ENCODE results near the gene SPEF1. TPM values are rescaled to one million over a fixed set of nuclear protein-coding genes. Genes with fewer than 3 reads are reported as not detected.
A peak's percentile ranks its signal among the peaks of the same experiment; 100 is the strongest.

Gene SPEF1
- total and polyA plus RNA-seq, 2 of the 13 experiments (the other 11 are each of a cell fraction or from before 2014, with no cell fraction given) = 0.11 to 0.27 TPM

DNA sequence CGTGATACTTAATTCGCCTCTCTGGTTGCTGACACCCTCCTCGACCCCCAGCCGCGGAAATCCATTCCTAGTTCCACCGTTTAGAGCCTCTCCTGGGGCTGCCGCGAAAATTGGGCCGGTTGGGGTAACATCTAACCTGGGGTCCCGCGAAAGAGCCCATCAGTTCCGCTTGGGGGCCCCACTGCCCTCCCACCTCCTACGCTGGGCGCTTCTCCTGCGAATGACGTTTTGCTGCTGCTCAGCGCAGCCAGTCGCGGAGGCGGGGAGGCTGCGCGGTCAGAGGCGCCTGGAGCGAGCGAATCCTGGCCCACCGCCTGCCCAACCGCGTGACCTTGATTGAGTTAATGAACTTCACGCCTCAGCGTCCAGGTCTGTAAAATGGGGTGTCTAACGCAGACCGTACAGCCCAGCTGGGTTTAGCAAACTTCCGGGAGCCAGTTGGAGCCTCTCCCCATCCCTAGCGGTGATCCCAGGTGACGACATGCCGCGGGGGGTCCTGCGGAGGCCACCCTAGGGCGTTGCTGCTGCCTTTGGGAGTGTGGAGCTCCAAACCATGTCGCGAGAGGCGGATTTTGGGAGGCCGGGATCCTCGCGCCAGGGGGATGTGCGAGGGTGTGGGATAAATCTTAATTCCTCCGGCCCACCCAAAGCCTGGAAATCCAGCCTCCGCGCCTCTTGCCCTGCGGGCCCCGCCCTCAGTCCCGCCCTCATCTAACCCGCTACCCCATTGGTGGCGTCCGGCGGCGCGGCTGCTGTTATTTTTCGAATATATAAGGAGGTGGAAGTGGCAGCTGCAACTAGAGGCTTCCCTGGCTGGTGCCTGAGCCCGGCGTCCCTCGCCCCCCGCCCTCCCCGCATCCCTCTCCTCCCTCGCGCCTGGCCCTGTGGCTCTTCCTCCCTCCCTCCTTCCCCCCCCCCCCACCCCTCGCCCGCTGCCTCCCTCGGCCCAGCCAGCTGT lies 14.5 kb upstream of the SPEF1 start, which contains the start of gene CDC25B (continued):
- TF ChIP-seq, protein P1, sequence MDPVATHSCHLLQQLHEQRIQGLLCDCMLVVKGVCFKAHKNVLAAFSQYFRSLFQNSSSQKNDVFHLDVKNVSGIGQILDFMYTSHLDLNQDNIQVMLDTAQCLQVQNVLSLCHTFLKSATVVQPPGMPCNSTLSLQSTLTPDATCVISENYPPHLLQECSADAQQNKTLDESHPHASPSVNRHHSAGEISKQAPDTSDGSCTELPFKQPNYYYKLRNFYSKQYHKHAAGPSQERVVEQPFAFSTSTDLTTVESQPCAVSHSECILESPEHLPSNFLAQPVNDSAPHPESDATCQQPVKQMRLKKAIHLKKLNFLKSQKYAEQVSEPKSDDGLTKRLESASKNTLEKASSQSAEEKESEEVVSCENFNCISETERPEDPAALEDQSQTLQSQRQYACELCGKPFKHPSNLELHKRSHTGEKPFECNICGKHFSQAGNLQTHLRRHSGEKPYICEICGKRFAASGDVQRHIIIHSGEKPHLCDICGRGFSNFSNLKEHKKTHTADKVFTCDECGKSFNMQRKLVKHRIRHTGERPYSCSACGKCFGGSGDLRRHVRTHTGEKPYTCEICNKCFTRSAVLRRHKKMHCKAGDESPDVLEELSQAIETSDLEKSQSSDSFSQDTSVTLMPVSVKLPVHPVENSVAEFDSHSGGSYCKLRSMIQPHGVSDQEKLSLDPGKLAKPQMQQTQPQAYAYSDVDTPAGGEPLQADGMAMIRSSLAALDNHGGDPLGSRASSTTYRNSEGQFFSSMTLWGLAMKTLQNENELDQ (CRISPR knock-in tag; IDR thresholded peaks at IDR 0.05; ENCODE audit: borderline replicate concordance) = no peak; the same call in 1 of the 2 replicates
- TF ChIP-seq ZNF776 (CRISPR knock-in tag; IDR thresholded peaks at IDR 0.05) (no peak), ZNF253 (CRISPR knock-in tag; IDR thresholded peaks at IDR 0.05; ENCODE audit: borderline replicate concordance) (no peak), ZNF549 (CRISPR knock-in tag; IDR thresholded peaks at IDR 0.05) (no peak), ZFP37 (CRISPR knock-in tag; IDR thresholded peaks at IDR 0.05; ENCODE audit: borderline replicate concordance) (peak; percentile 42; the same call in 1 of the 2 replicates), KMT2B (CRISPR knock-in tag; IDR thresholded peaks at IDR 0.05) (no peak), NFYC (CRISPR knock-in tag; IDR thresholded peaks at IDR 0.05) (peak; percentile 82), HCFC1 (IDR thresholded peaks at IDR 0.05; ENCODE audit: low read depth, low read length) (no peak; the same call in 1 of the 2 replicates), TARDBP (CRISPR knock-in tag; IDR thresholded peaks at IDR 0.05) (peak; percentile 72; the same call in 1 of the 2 replicates), ZNF446 (CRISPR knock-in tag; IDR thresholded peaks at IDR 0.05) (peak; percentile 22), ZNF589 (CRISPR knock-in tag; conservative IDR thresholded peaks at IDR 0.05) (no peak), ZBTB38 (CRISPR knock-in tag; IDR thresholded peaks at IDR 0.05) (peak; percentile 87), SATB2 (CRISPR knock-in tag; IDR thresholded peaks at IDR 0.05) (no peak), NFE2 (CRISPR knock-in tag; IDR thresholded peaks at IDR 0.05) (no peak), FOXA3 (CRISPR knock-in tag; IDR thresholded peaks at IDR 0.05) (0 out of 2 replicates have a peak, but pooled peaks have one; percentile 12)
- TF ChIP-seq, protein P2, sequence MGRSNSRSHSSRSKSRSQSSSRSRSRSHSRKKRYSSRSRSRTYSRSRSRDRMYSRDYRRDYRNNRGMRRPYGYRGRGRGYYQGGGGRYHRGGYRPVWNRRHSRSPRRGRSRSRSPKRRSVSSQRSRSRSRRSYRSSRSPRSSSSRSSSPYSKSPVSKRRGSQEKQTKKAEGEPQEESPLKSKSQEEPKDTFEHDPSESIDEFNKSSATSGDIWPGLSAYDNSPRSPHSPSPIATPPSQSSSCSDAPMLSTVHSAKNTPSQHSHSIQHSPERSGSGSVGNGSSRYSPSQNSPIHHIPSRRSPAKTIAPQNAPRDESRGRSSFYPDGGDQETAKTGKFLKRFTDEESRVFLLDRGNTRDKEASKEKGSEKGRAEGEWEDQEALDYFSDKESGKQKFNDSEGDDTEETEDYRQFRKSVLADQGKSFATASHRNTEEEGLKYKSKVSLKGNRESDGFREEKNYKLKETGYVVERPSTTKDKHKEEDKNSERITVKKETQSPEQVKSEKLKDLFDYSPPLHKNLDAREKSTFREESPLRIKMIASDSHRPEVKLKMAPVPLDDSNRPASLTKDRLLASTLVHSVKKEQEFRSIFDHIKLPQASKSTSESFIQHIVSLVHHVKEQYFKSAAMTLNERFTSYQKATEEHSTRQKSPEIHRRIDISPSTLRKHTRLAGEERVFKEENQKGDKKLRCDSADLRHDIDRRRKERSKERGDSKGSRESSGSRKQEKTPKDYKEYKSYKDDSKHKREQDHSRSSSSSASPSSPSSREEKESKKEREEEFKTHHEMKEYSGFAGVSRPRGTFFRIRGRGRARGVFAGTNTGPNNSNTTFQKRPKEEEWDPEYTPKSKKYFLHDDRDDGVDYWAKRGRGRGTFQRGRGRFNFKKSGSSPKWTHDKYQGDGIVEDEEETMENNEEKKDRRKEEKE (IDR thresholded peaks at IDR 0.05) = no peak
- TF ChIP-seq, protein P3, sequence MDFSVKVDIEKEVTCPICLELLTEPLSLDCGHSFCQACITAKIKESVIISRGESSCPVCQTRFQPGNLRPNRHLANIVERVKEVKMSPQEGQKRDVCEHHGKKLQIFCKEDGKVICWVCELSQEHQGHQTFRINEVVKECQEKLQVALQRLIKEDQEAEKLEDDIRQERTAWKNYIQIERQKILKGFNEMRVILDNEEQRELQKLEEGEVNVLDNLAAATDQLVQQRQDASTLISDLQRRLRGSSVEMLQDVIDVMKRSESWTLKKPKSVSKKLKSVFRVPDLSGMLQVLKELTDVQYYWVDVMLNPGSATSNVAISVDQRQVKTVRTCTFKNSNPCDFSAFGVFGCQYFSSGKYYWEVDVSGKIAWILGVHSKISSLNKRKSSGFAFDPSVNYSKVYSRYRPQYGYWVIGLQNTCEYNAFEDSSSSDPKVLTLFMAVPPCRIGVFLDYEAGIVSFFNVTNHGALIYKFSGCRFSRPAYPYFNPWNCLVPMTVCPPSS (IDR thresholded peaks at IDR 0.05) = no peak
- TF ChIP-seq, protein P4, sequence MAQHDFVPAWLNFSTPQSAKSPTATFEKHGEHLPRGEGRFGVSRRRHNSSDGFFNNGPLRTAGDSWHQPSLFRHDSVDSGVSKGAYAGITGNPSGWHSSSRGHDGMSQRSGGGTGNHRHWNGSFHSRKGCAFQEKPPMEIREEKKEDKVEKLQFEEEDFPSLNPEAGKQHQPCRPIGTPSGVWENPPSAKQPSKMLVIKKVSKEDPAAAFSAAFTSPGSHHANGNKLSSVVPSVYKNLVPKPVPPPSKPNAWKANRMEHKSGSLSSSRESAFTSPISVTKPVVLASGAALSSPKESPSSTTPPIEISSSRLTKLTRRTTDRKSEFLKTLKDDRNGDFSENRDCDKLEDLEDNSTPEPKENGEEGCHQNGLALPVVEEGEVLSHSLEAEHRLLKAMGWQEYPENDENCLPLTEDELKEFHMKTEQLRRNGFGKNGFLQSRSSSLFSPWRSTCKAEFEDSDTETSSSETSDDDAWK (CRISPR knock-in tag; IDR thresholded peaks at IDR 0.05) = no peak
- TF ChIP-seq, protein P5, sequence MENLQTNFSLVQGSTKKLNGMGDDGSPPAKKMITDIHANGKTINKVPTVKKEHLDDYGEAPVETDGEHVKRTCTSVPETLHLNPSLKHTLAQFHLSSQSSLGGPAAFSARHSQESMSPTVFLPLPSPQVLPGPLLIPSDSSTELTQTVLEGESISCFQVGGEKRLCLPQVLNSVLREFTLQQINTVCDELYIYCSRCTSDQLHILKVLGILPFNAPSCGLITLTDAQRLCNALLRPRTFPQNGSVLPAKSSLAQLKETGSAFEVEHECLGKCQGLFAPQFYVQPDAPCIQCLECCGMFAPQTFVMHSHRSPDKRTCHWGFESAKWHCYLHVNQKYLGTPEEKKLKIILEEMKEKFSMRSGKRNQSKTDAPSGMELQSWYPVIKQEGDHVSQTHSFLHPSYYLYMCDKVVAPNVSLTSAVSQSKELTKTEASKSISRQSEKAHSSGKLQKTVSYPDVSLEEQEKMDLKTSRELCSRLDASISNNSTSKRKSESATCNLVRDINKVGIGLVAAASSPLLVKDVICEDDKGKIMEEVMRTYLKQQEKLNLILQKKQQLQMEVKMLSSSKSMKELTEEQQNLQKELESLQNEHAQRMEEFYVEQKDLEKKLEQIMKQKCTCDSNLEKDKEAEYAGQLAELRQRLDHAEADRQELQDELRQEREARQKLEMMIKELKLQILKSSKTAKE (CRISPR knock-in tag; IDR thresholded peaks at IDR 0.05; ENCODE audit: borderline replicate concordance) = peak; percentile 34; the same call in 1 of the 2 replicates
